Endodermal cell (in vitro differentiated cells): ENCODE data around the gene ADCY4. TPM values are rescaled to one million over a fixed set of nuclear protein-coding genes. Genes with fewer than 3 reads are reported as not detected.
"Not testable (repeated sequence)": the region's sequence is repeated elsewhere in the genome, so short reads cannot be mapped to it uniquely, and the experiment has no call there.

Experiments used
- DNase-seq: peaks from one replicate; pipeline ENCODE4 v3.0.0-alpha.2; 2017
- H3K27ac ChIP-seq: 2 replicates; pipeline ENCODE4 v1.5.1; 2013; ENCODE audit warnings: mild to moderate bottlenecking, low read depth, low read length, moderate library complexity
- H3K27me3 ChIP-seq: 2 replicates; pipeline ENCODE4 v1.6.1; 2013; ENCODE audit warnings: mild to moderate bottlenecking, low read length, moderate library complexity; ENCODE audit not compliant: insufficient read depth, control insufficient read depth, poor library complexity, severe bottlenecking
- H3K36me3 ChIP-seq: 2 replicates; pipeline ENCODE4 v1.7.0; 2013; ENCODE audit warnings: mild to moderate bottlenecking, low read length, moderate library complexity; ENCODE audit not compliant: control insufficient read depth, insufficient read depth
- H3K4me1 ChIP-seq: one replicate; pipeline ENCODE4 v1.7.0; 2013; ENCODE audit warnings: low read length; ENCODE audit not compliant: control insufficient read depth, insufficient read depth
- H3K4me3 ChIP-seq: 2 replicates; pipeline ENCODE4 v1.5.1; 2013; ENCODE audit warnings: mild to moderate bottlenecking, low read length, moderate library complexity
- H3K9ac ChIP-seq: 2 replicates; pipeline ENCODE4 v1.6.1; 2013; ENCODE audit warnings: mild to moderate bottlenecking, low read length, moderate library complexity; ENCODE audit not compliant: poor library complexity, severe bottlenecking; ENCODE audit errors: extremely low read depth
- H3K9me3 ChIP-seq: 2 replicates; pipeline ENCODE4 v1.6.1; 2013; ENCODE audit warnings: mild to moderate bottlenecking, low read length, moderate library complexity; ENCODE audit not compliant: control insufficient read depth
- H3K27ac Mint-ChIP-seq: 2 replicates; pipeline ENCODE4 v1.8.0; 2020; ENCODE audit warnings: mixed read lengths
- H3K27me3 Mint-ChIP-seq: 2 replicates; pipeline ENCODE4 v1.8.0; 2021; ENCODE audit warnings: mild to moderate bottlenecking, mixed read lengths; ENCODE audit not compliant: insufficient read depth
- H3K36me3 Mint-ChIP-seq: 2 replicates; pipeline ENCODE4 v1.8.0; 2020; ENCODE audit warnings: low read depth, mixed read lengths
- H3K4me1 Mint-ChIP-seq: 2 replicates; pipeline ENCODE4 v1.8.0; 2020; ENCODE audit warnings: mixed read lengths
- H3K4me3 Mint-ChIP-seq: 2 replicates; pipeline ENCODE4 v1.8.0; 2020; ENCODE audit warnings: mild to moderate bottlenecking, moderate library complexity, mixed read lengths
- H3K9me3 Mint-ChIP-seq: 2 replicates; pipeline ENCODE4 v1.8.0; 2020; ENCODE audit warnings: mild to moderate bottlenecking, mixed read lengths
- CTCF ChIP-seq: fragments of 200-600 bp; sonication (generic); conservative IDR thresholded peaks from 2 replicates; pipeline ENCODE4 v1.5.0; 2021; ENCODE audit warnings: antibody characterized with exemption, mild to moderate bottlenecking
- WGBS, 2 experiments: methylation state at CpG; one replicate each; pipeline versions ENCODE4 v1.1.5 to v1.1.7; 2013; ENCODE audit warnings: missing lambda C conversion rate in 2 of 2, mixed read lengths in 1 of 2; ENCODE audit not compliant: insufficient coverage in 1 of 2, insufficient read length in 1 of 2; 5-methylcytosine and 5-hydroxymethylcytosine counted together
- total RNA-seq, 2 donors: library from RNA; stranded (reverse); fragmentation: NEBNext Ultra II Directional in 1 of 2; extraction: Animal tissue kit (Norgen Biotek cat#: 25700) in 1 of 2; gene quantifications; 2 replicates in 1 of 2; 3 replicates in 1 of 2; pipeline ENCODE4 v1.2.1, GENCODE V29; 2021

Gene ADCY4
- total RNA-seq, 2 donors from 2014 or later = not detected

GRCh38 chr14:24376448-24377070, 41.7 kb upstream of the ADCY4 start:
- Mint-ChIP-seq H3K27me3 (peaks cover 4% of the 10 kb centered on the region), H3K36me3 (peaks cover 4% of the 10 kb centered on the region), H3K4me3 (peak overlapping the region; percentile 40), H3K9me3 (no peaks in the 10 kb centered on the region), H3K27ac (no peak overlapping the region), H3K4me1 (peaks cover 20% of the 10 kb centered on the region)
- Histone ChIP-seq H3K27me3 (no peaks in the 10 kb centered on the region), H3K9me3 (no peaks in the 10 kb centered on the region), H3K9ac (no peak overlapping the region), H3K4me3 (no peak overlapping the region), H3K4me1 (peaks cover 3% of the 10 kb centered on the region), H3K27ac (no peak overlapping the region), H3K36me3 (no peaks in the 10 kb centered on the region)
- DNase-seq = peak; percentile 89
- whole genome bisulfite sequencing, 2 experiments = 74 to 88% methylated on average over 2 to 16 of the region's 16 CpGs
- peak; percentile 63 for TF ChIP-seq CTCF

- Histone ChIP-seq H3K27me3 (no peaks in the 10 kb centered on the region), H3K4me1 (peaks cover 7% of the 10 kb centered on the region), H3K9me3 (no peaks in the 10 kb centered on the region), H3K9ac (no peak overlapping the region), H3K27ac (no peak overlapping the region), H3K36me3 (no peaks in the 10 kb centered on the region), H3K4me3 (no peak overlapping the region)
- TF ChIP-seq CTCF = no peak
- Mint-ChIP-seq H3K4me3 (no peak overlapping the region), H3K9me3 (no peaks in the 10 kb centered on the region), H3K27ac (no peak overlapping the region), H3K27me3 (no peaks in the 10 kb centered on the region), H3K4me1 (peaks cover 10% of the 10 kb centered on the region), H3K36me3 (peaks cover 4% of the 10 kb centered on the region)
- DNase-seq = peak; percentile 20
- 89 to 98% methylated on average over 7 to 11 of the region's 12 CpGs for WGBS, 2 experiments
These were observed 38.0 kb upstream of the ADCY4 start for GRCh38 chr14:24372701-24373416.

GRCh38 chr14:24371605-24372004, 36.7 kb upstream of the ADCY4 start:
- H3K27me3 Mint-ChIP-seq, H3K4me3 Mint-ChIP-seq, H3K36me3 Mint-ChIP-seq: not testable (repeated sequence)

More at GRCh38 chr14:24371605-24372004, 36.7 kb upstream of the ADCY4 start:
- not testable (repeated sequence) for H3K27ac Mint-ChIP-seq, H3K36me3 ChIP-seq, H3K9me3 ChIP-seq, H3K4me3 ChIP-seq, H3K27ac ChIP-seq, H3K4me1 Mint-ChIP-seq, H3K27me3 ChIP-seq, H3K4me1 ChIP-seq, H3K9me3 Mint-ChIP-seq, H3K9ac ChIP-seq
- WGBS, 2 experiments = 73 to 95% methylated on average over 2 to 3 of the region's 3 CpGs
- peak; percentile 10 for DNase-seq
